Right renal pelvis (tissue), 4 donors: ENCODE data around the gene CAPN1. TPM values are rescaled to one million over a fixed set of nuclear protein-coding genes. Genes with fewer than 3 reads are reported as not detected.
"Not testable (repeated sequence)": the region's sequence is repeated elsewhere in the genome, so short reads cannot be mapped to it uniquely, and the experiment has no call there.

Experiments used
- DNase-seq, 4 donors: peaks; one replicate each; pipeline ENCODE4 v3.0.0-alpha.2; 2013; ENCODE audit warnings: low read depth in 4 of 4, low spot score in 3 of 4, missing footprints in 1 of 4
- polyA plus RNA-seq, 4 donors: library from polyadenylated mRNA; unstranded; fragments of 120-200 nt; gene quantifications; one replicate each; pipeline ENCODE4 v1.2.1, GENCODE V29; 2013; ENCODE audit not compliant: insufficient read length in 4 of 4

The CAPN1 gene
- polyA plus RNA-seq, 4 donors: 84.3 to 109 (median 97.7) TPM

GRCh38 chr11:65214212-65214845, 32.6 kb downstream of the CAPN1 start:
- no peak for DNase-seq

GRCh38 chr11:65215441-65216076, 33.8 kb downstream of the CAPN1 start:
- DNase-seq: no peak

- no peak for DNase-seq
These were observed 35.1 kb downstream of the CAPN1 start for GRCh38 chr11:65216830-65217229.

- no peak for DNase-seq
These were observed 36.0 kb downstream of the CAPN1 start for GRCh38 chr11:65217441-65218423.

GRCh38 chr11:65218446-65218845, 36.7 kb downstream of the CAPN1 start:
- DNase-seq: no peak

GRCh38 chr11:65219930-65220213, 38.1 kb downstream of the CAPN1 start:
- DNase-seq: no peak

- no peak for DNase-seq
These were observed 39.3 kb downstream of the CAPN1 start for GRCh38 chr11:65221026-65221425.

GRCh38 chr11:65223011-65223410, 41.3 kb downstream of the CAPN1 start:
- DNase-seq: no peak

- no peak for DNase-seq
These were observed 43.2 kb downstream of the CAPN1 start for GRCh38 chr11:65224930-65225278.

GRCh38 chr11:65225279-65226102, 43.8 kb downstream of the CAPN1 start:
- no peak for DNase-seq

GRCh38 chr11:65226103-65226442, 44.3 kb downstream of the CAPN1 start:
- no peak for DNase-seq

- no peak for DNase-seq
These were observed 46.2 kb downstream of the CAPN1 start for GRCh38 chr11:65227879-65228278.

GRCh38 chr11:65236194-65237059, 54.7 kb downstream of the CAPN1 start:
- DNase-seq: no peak

GRCh38 chr11:65238302-65238701, 56.6 kb downstream of the CAPN1 start:
- DNase-seq: not testable (repeated sequence)

- DNase-seq: no peak
These were observed 59.4 kb downstream of the CAPN1 start for GRCh38 chr11:65241134-65241533.

- no peak for DNase-seq
These were observed 60.0 kb downstream of the CAPN1 start for GRCh38 chr11:65241692-65242091.

- DNase-seq: no peak
These were observed 60.7 kb downstream of the CAPN1 start for GRCh38 chr11:65242389-65242788.

- DNase-seq: no peak
These were observed 62.1 kb downstream of the CAPN1 start for GRCh38 chr11:65243797-65244196.

GRCh38 chr11:65245046-65245445, 63.3 kb downstream of the CAPN1 start:
- DNase-seq: not testable (repeated sequence)

- DNase-seq: no peak
These were observed 64.8 kb downstream of the CAPN1 start for GRCh38 chr11:65246506-65246905.
